Heart left ventricle (tissue), 13 donors: ENCODE data around the gene FBXW2.

Experiments used
- POLR2A ChIP-seq, 2 donors: fragments of 450-650 bp; IDR thresholded peaks; one replicate each; pipeline ENCODE4 v1.6.1; 2017; ENCODE audit warnings: antibody characterized with exemption in 2 of 2, mild to moderate bottlenecking in 2 of 2, moderate library complexity in 2 of 2
- TF ChIP-seq, protein P1 (sequence below), 12 donors: fragments of 200-600 bp; sonication (generic) in 4 of 12; IDR thresholded peaks; one replicate each; pipeline versions ENCODE4 v1.5.0 to v1.8.0; 2018 to 2022; ENCODE audit warnings: antibody characterized with exemption in 12 of 12, mild to moderate bottlenecking in 5 of 12
- donor health status: ischemic (EF 13 %, LVEDD 7.1; RV severe dilation, severe dysfunction).
- donor health status: DM: no; HTN: yes; CAD: no.
- donor health status: DM: no; HTN: no; CAD: no.
- donor health status: ischemic (EF 25% LVEDD 6.9; RV normal size, moderate dysfunction).
- donor health status: ischemic (EF 25% LVEDD 5.7; RV mildly dilated, moderate dysfunction).
- donor health status: ischemic (EF 35%, LVEDD 5.7; RV mildly dilated, moderate dysfunction).
- donor health status: nonischemic (EF 11% LVEDD 7.7; RV severe dilation, severe dysfunction).
- donor health status: DM: yes; HTN: yes; CAD: no.
- donor health status: PGD.
- donor health status: ischemic (EF 29% LVEDD 5.4; RV normal size, mild dysfunction).
- donor health status: nonischemic (EF 23%, LVEDD 6.1; RV moderate dilation, normal function).

DNA sequence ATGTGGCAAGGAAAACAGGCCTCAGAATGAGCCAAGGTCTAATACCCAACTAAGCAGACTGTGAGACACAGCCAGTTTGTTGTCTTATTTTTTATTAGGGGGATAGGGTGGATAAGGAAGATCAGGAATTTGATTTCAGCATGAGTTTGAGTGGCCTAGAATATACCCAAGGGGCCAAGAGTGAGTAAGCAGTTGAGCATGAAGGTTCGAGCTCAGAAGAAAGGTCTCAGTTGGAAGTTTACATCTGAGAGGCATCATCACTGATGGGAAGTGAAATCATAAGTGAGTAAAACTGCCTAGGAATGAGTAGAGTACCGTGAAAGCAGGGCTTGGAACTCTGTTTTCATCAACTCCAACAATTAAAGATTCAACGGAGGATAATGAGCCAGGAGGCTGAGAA is 36.9 kb upstream of the FBXW2 start:
- TF ChIP-seq, protein P1, sequence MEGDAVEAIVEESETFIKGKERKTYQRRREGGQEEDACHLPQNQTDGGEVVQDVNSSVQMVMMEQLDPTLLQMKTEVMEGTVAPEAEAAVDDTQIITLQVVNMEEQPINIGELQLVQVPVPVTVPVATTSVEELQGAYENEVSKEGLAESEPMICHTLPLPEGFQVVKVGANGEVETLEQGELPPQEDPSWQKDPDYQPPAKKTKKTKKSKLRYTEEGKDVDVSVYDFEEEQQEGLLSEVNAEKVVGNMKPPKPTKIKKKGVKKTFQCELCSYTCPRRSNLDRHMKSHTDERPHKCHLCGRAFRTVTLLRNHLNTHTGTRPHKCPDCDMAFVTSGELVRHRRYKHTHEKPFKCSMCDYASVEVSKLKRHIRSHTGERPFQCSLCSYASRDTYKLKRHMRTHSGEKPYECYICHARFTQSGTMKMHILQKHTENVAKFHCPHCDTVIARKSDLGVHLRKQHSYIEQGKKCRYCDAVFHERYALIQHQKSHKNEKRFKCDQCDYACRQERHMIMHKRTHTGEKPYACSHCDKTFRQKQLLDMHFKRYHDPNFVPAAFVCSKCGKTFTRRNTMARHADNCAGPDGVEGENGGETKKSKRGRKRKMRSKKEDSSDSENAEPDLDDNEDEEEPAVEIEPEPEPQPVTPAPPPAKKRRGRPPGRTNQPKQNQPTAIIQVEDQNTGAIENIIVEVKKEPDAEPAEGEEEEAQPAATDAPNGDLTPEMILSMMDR (IDR thresholded peaks at IDR 0.05), result no peak
- no peak for TF ChIP-seq POLR2A (IDR thresholded peaks at IDR 0.05)
